Stimulated activated naive CD4-positive, alpha-beta T cell treated with Interleukin-2 at 50 U/mL for 16 hours (primary cell): ENCODE data around the gene ILDR2.

Source experiments
- DNase-seq: peaks from one replicate; lab custom pipeline; 2025; lab: John Stamatoyannopoulos, UW

Gene ILDR2

DNA sequence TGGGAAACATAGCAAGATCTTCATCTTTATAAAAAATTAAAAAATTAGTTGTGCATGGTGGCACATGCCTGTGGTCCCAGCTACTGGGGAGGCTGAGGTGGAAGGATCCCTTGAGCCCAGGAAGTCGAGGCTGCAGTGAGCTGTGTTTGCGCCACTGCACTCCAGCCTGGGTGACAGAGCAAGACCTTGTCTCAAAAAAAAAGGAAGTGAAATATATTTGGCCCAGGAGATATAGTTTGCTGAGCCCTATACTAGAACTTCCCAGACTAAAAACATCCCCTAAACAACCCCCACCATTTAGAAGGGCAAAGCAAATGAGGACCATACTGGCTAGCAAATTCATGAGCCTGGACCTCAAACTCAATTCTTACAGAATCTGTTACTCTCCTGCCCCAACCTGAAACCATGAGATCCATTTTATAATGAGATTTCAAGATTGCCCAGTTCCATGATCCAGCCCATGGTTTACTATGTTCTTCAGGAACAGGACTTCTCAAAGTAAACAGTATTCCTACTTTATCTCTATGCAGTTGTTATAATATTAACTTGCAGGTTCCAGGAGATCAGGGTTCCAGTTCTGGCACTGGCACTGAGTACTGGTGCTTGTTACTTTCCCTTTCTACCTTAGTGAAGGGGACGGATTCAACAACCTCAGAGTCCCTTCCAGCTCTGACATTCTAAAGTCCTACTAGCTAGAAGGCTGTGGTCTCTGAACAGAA, 50.4 kb downstream of the ILDR2 start:
- no peak for DNase-seq

DNA sequence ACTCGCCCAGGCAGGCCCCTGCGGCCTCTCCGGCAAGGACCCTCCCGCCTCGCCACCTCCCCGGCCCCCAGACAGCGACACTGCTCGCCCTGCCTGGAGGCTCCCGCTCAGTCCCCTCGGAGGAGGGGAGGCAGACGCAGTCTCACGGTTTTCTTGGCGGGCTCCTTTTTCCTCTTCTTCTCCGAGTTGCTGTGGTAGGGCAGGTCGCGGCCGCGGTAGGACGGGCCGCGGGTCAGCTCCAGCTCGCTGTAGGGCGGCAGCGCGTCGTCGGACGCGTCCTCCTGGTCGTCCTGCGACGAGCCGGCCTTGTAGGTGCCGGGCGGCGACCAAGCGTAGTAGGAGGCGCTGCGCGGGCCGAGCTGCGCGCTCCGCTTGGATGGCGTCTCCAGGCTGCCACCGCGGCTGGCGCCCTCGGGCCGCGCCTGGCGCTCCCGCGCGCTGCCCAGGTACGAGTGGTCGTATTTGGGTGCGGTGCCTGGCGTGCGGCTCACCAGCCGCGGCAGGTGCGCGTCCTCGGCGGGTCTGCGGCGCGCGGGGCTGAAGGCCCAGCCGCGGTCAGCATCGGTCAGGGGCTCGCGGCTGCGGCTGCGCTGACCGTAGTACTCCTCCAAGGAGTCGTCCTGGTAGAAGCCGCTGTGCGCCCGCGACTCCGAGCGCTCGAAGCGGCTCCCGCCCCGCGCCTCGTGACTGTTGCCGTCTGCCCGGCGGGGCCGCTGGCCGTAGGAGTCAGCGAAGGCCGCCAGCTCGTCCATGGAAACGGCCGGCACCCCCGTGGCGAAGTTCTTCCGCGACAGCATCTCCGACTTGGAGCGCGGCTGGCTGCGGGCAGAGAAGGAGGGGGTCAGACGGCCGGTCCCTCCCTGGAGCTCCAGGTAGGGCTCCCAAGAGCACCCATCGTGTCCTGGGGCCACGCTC, 54.5 kb downstream of the ILDR2 start:
- DNase-seq: no peak

DNA sequence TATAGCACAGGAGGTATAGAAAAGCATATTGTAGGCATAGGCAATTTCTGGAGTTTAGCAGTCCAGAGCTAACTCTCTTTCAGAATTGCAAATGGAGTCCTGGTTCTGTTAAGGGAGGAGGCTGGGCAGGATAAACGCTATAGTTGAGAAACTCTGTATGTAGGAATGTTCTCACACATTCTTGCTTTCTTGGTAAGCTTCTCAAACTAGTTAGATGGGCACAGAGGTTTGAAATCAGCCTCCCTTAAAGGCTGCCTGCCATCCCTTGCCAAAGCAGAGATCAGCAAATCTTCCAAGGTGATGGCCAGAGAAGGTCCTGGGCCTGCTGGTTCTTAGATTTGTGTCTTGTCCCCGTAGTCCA, 56.4 kb downstream of the ILDR2 start:
- no peak for DNase-seq

DNA sequence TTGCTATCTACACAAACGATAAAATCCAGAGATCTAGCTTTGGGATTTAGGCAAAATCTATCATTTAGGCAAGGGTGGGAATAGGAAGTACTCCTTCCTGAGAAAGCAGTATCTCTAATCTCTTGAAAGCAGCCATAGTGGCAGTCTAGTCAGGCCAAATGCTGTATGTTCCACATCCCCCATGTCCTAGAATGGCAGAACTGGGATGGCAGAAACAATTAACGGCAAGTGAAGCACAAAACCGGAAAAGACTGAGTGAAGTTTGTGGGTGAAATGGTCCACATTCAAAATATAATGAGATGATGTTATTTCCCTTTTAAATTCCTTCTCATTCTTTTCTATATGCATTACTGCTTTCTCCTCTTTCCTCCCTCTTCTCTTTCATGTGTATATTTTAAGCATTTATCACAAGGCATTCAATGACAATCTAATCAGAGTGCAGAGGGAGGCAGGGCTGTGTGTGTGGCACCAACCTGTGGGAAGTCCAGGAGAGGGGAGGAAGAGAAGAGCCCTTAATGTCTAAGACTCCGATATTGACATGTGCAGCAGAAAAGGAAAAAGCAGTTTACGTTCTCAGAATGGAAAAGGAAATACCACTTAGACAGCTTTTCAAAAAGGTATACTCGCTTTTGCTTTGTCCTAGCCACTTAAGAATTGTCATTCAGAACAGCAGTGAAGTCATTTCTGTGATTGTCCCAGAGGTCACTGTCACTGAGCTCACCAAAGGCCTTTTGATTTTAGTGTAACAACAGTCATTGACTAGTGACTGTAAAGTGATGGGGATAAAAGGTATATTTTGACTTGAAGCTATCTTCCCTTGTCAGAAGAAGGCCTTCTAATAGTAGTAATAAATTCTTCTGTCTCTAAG, 57.0 kb downstream of the ILDR2 start:
- DNase-seq: no peak

DNA sequence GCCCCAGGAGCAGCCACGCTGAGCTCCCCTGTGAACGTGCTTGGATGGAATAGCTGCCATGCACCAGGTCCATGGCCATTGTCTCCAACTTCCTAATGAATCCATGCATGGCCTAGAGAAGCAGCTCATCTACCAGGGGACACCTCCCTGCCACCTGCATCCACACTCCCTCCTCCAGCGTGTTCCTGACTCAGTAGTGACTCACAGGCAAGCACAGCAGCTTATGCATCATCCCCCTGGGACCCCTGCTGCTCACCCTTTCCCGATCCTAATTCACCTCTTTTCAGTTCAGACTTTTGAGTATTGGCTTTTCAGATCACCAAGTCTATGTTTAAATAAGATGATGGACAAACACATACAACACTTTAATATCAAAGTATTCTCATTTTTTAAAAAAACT, 59.4 kb downstream of the ILDR2 start:
- no peak for DNase-seq

DNA sequence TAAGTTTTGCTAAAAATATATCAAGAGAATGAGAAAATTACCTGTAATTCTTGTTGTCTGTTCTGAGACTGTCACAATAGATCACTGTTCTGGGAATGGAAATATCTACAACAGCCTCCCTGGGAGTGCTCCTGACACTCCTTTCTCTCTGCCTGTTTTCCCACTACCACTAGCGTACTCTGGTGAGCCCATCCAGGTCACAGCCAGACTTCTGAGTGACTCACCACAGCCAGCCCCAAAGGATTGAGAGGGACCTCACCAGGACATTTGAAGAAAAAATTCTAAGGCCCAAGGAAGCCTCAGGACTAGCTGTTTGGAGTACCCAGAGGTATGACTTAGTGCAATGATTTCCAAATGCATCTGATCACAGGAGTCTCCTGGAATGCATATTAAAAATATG, 60.3 kb downstream of the ILDR2 start:
- DNase-seq: no peak

DNA sequence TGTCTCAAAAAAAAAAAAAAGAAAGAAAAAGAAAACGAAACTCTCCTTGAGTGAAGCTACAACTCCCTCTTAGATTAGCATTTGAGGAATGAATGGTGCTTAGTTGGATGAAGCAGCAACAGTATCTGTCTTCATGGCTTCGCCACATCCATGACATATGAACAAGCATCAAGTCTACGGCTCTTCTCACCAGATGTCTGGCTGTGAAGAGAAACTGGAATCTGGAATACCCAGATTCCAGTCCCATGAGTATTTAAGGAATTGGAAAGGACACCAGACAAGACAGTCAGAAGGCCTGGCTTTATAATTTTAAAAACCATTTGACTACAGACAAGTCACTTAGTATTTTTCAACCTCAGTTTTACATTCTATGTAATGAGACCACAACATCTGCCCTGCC, 61.2 kb downstream of the ILDR2 start:
- no peak for DNase-seq

DNA sequence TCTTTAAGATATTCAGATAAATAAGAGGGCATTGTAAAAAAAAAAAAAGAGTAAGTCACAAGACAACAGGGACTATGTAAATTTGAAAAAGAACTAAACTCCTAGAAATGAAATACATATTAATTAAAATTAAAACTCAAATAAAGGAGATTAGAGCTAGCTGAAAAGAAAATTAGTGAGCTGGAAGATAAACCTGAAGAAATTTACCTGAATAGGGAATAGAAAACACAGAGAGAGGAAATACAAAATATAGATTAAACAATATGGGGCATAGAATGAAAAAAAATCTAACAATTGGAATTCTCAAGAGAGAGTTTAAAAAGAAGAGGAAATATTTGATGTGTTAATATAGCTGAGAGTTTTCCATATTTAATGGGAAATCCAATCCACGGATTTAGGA, 63.7 kb downstream of the ILDR2 start:
- DNase-seq: no peak

DNA sequence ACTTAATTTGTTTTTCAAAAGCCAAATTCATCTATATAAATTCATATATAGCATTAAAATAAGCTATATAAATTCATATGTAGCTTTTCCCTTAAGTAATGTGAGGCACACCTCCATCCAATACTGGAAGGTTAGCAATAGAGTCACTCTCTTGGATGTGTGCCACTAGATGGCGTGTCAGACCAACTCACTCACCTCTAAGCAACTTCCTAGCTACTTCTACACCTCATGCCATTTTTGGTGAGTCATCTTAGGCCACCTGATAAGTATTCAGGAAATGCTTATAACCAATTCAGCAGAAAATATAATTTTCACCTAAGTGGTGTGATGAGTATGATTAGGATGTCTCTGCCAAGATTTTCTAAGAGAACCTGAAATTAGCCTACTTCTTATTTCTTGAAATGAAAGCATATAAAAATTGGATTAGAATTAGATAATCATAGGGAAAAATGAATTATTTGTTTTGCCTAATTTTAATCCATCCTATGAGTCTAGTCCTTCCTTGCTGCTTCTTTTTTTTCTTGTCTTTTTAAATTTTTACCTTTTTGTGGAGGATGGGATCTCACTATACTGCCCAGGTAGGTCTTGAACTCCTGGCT, 64.8 kb downstream of the ILDR2 start:
- peak; percentile 66 for DNase-seq

DNA sequence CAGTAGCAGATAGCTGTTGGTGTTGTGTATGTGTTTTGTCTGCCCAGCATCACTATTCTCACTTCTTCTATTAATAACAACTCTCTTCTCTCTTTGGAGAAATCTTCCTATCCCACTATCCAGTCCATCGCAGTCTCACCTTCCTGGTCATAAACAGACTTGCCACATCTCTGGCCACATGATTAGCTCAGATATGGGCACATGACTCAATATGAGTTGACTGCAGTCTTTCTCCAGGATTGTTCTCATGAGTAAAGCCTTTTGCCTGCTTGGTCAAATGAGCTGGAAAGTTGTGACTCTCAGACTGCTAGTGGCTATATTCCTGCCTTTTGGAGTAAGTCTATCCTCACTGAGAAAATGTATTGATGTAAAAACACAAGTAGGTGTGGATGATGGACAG, 66.4 kb downstream of the ILDR2 start:
- DNase-seq: no peak

DNA sequence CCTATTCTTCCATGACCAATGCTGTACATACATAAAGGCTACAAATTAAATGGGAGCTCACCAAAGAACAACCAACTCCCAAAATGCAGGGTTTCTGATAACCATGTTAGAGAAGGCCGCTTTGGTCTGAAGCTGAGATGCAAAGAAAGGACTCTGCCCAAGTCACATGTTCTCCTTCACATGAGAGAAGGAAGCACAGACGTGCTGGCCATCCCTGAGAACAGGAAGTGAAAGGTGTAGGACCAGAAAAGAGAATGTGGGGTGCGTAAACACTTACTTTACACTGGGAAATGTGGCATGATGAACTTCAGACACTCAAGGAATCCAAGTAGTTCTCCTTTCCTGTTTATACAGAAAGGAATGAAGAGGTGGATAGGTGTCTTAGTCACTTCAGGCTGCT, 67.6 kb downstream of the ILDR2 start:
- DNase-seq: no peak

DNA sequence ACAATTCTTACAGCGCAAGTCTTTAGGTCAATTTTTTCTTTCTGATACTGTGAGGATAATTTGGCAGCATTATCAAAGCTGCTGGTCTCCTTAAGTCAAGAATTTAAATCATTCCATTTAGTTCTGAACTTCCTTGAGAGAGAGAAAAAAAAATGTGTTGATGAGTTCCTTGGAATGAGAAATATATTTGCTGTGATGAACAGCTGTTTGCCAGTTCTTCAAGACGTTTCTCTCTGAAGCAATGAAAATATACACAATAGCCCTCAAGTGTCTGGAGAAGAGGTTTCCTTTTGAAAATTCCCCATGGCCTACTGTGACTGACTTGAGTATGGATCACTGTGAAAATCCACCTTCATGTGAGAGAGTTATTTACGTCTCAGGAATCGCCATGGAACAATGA, 68.3 kb downstream of the ILDR2 start:
- no peak for DNase-seq

DNA sequence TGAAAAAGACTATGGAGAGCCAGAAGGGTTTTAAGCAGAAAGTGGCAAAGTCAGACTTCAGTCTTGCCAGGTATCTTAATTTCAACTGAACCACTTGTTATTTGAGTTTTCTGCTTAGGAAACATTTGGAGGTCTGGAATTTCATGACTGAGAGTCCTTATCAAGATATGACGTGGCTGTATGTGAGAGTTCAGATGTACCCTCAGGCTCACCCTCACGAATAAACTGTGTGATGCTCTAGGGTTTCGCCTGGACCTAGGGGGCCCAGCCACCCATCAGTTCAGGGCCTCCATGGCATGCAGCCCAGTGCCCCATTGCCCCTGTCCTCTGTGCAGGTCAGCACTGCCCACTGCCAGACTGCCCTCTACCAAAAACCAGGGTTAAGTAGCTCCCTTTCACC, 68.7 kb downstream of the ILDR2 start:
- DNase-seq: no peak

DNA sequence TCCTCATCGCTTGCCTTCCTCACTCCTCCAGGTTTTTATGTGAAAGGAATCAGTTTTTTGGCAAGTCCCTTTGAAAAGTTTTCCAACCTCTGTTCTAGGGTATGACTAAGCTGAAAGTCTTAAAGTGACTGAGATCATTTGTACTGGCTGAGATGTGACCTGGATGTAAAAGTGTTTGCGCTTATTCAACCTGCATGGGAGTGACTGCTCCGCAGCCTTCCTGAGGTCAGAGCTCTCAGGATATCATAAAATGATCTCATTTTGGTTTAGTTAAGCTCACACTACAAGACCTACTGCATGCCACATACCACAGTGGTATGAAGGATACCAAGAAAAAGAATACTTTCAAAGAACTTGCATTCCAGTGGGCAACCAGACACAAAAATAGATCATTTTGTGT, 69.4 kb downstream of the ILDR2 start:
- no peak for DNase-seq

DNA sequence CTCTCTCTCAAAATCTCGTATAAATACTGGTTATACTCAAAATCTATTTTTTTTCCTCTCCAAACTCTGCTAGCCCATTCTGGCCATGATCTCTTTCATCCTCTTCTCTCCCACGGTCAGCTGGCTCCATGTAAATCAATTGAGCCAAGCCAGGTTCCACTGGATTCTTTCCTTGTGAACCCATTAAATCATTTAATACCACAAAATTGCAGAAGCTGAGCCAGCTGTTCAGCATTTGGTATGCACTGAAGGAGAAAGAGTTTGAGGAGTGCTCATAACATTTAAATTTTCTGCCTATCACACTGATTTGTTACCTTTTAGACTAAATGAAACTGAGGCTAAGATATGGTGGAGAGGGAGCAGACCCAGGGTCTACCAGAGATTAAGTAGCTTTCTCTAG, 70.2 kb downstream of the ILDR2 start:
- DNase-seq: no peak

DNA sequence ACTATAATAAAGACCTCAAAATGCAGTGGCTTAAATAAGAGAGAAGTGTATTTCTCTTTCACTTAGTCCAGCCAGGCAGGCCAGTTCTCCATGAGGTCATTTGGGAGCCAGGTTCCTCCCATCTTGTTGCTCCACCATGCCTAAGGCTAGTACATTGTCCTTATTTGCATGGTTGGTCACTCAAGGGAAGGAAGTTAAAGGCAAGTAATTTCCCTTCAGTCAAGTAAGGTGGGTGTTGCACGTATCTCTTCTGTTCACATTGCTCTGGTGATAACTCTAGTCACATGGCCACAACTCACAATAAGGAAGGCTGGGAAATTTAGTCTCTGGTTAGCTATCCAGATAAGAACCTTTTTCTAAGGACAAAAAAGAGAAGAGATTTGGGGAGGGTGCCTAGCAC, 72.1 kb downstream of the ILDR2 start:
- no peak for DNase-seq

DNA sequence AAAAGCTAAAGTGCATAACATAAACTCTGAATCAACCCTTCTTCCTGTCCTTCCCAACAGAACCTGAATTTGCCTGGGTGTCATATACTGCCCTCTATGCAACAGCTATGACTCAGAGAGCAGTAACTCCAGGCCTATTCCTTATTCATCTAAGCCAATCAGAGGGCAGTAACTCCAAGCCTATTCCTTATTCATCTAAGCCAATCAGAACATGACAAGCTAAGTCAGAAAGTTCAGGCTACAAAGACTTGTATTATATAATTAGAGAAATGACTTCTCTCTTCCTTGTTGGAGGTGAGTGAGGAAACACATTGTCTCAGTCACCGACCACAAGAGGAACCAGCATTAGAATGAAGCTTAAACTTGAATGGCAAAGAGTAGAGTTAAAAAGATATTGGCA, 73.1 kb downstream of the ILDR2 start:
- DNase-seq: no peak

DNA sequence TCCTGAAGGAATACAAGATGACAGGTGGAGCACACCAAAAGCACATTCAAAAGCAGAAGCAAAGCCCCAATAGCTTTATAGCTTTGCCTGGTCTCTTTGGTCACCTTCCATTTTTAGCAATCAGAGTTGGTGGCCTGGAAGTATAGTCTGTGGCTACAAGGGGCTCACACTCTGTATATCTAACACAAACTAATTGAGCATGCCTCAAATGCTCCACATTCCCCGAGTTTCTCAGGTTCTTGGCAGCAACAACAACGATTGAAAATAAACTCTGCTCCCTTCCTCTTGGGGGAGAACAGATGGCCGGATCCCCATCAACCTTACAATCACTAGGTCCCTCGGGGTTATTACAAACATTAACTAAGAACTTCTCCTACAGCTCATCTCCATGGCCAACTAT, 74.4 kb downstream of the ILDR2 start:
- DNase-seq: no peak

DNA sequence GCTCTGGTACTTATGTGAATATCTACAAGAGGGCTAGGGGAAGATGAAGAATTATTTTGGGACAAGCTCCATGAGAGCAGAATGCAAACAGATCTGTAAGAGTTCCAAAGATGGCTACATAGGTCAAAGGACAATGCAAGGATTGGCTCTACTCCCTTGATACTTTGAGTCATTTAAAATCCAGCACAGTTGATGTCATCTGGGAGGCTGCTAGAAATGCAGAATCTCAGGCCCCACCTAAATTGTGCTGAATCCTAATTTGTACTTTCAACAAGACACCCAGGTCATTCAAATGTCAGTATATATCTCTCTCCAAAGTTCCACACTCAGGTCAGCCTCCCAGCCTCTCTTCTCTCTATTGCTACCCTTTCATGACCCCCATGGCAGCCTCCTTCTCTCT, 75.6 kb downstream of the ILDR2 start:
- DNase-seq: no peak

DNA sequence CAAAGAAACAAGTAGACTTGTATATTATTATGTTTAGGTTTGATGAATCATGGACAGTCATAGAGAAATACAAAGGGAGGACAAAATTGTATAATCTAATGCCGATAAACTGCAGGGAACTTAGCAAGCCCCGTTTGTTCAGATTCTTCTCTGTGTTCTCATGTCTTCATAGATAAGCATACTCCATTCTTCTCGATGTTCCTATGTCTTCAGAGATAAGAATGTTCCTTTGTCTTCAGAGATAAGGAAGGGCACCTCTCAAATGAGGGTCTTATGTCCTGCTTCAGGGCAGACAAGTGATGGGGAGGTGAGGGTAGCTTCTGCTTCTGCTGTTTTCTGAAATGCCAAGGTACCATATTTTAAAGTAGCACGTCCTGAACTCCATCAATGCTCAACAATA, 79.6 kb downstream of the ILDR2 start:
- no peak for DNase-seq

DNA sequence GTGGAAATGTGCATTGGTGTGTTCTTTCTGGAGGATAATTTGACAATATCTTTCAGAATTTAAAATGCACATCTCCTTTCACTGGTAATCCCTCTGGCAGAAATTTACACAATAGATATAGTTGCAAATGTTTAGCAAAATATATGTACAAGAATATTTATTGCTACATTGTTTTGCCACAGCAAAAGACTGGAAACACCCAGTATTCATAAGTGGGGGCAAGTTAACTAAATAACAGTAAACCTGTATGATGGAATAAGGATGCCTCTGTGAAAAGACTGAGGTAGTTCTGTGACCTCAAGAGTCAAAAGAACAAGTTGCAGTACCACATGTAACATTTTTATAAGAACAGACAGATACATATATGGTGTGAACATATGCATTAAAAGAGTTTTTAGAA, 85.6 kb downstream of the ILDR2 start:
- DNase-seq: no peak

DNA sequence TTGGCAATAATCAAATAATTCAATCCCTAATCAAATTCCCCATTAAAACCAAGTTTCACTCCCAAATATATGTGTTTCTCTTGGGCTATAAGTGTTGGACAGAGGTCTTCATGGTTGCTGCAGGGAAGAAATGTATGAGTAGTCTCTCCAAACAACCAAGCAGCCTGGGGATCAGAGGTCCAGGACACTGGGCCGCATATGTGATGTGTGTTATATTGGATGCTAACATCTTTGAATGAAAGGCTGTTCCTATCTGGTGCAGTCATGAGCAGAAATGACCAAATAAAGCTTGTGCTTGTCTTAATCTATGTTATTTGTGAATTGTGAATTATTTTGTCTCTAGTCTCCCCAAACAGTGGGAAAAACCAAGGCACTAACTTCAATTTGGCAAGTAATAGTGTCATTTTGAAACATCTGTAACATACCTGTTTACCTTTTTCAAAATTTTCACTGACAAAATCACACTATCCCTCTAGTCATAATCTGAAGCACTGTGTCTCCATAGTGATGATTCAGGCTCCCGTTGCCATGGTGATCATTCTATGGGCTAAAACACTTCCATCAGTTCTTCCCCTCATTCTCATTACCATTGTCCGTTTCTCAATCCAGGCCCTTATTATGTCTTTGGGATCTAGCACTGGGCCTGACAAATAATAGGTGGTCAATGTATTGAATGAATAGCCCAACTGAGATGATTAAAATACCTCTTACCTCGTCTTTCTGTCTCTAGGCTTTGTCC, 86.8 kb downstream of the ILDR2 start:
- DNase-seq: no peak
